ENCODE measurements around the gene WDR91. TPM values are rescaled to one million over a fixed set of nuclear protein-coding genes. Genes with fewer than 3 reads are reported as not detected.

WDR91 gene
- total RNA-seq, 1 donor from 2014 or later: 5.4 TPM

DNA sequence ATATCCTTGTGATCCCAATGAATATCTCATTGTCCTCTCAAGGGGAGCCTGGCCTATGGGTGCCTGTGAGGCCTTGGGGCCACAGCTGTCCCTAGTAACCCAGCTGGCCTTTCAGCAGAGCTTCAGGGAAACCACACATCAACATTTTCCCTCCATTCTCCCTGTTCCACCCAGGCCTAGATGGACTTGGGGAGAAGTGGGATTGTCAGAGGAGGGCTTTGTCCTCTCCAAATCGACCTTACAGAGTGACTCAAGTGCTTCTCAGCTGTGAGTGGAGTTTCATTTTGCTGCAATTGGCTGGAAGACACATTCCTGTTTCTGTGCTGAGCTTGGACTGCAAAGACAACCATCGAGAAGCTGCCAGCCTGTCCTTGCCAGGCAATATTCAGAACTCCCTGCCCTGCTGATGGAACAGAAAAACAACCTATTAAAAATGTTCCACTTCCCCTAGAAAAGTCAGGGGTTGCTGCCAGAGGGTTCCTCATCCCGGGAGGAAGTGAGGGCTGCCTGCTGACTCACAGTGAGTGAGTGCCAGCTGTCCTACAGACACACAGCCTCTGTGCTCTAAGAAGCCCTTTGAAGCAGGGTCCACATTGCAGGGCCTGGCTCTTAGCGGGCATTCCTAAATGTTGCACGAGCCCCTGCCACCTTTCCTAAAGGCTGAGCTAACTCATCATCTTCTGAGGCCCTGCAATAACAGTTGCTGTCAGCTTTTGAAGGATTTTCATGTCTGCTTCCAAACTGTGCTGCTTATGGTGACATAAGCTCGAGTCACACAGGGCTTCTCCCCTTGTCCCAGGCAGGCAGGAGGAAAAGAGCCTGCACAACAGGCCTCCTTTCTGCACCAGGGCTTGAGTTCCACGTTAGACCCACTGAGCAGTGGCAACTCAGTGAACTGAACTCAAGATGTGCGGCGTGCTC lies 42.8 kb upstream of the WDR91 start:
- H3K4me3 ChIP-seq: no peak overlapping the region
- H3K9me3 ChIP-seq (replicated peaks): no peaks in the 10 kb centered on the region
- DNase-seq: peak; percentile 51
- no peaks in the 10 kb centered on the region for H3K36me3 ChIP-seq
- H3K27me3 ChIP-seq (ENCODE audit: low read depth): no peaks in the 10 kb centered on the region
- peak overlapping the region; percentile 73 for H3K27ac ChIP-seq (replicated peaks)
- intact Hi-C loops (cut with micrococcal nuclease): no loop called here
- TF ChIP-seq, protein P1, sequence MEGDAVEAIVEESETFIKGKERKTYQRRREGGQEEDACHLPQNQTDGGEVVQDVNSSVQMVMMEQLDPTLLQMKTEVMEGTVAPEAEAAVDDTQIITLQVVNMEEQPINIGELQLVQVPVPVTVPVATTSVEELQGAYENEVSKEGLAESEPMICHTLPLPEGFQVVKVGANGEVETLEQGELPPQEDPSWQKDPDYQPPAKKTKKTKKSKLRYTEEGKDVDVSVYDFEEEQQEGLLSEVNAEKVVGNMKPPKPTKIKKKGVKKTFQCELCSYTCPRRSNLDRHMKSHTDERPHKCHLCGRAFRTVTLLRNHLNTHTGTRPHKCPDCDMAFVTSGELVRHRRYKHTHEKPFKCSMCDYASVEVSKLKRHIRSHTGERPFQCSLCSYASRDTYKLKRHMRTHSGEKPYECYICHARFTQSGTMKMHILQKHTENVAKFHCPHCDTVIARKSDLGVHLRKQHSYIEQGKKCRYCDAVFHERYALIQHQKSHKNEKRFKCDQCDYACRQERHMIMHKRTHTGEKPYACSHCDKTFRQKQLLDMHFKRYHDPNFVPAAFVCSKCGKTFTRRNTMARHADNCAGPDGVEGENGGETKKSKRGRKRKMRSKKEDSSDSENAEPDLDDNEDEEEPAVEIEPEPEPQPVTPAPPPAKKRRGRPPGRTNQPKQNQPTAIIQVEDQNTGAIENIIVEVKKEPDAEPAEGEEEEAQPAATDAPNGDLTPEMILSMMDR (IDR thresholded peaks at IDR 0.05; ENCODE audit: borderline replicate concordance): no peak
- H3K4me1 ChIP-seq: peaks cover 24% of the 10 kb centered on the region

DNA sequence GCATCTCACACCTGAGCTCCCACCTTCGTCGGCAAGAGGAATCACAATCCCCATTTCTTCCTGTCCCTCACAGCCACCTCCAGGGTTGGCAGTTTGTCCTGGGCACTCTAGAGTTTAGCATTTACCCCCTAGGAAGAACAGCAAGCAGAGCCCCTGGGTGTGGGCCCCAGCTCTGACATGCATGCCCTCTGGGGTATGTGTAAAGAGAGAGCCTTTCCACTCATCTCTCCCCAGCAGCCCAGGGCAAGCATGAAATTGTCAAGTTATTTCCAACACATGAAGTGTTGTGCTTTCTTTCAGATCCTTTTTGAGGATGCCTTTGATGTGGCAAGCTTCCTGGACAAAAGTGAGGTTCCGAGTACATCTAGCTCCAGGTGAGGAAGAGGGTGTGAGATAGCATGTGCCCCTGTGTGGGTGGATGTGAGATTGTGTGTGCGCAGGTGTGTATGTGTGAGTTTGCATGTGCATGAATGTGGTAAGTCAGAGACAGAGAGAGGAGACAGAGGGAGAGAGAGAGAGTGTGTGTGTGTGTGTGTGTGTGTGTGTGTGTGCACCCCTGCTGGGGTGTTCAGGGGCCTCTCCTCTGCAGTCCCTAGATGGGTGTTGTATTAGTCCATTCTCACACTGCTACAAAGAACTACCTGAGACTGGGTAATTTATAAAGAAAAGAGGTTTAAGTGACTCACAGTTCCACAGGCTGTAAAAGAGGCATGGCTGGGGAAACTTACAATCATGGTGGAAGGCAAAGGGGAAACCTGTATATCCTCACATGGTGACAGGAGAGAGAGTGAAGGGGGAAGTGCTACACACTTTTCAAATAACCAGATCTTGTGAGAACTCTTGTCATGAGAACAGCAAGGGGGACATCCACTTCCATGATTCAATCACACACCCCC lies 40.4 kb upstream of the WDR91 start:
- Histone ChIP-seq H3K36me3 (no peaks in the 10 kb centered on the region), H3K27ac (replicated peaks) (no peak overlapping the region), H3K27me3 (ENCODE audit: low read depth) (no peaks in the 10 kb centered on the region), H3K9me3 (replicated peaks) (no peaks in the 10 kb centered on the region), H3K4me3 (no peak overlapping the region), H3K4me1 (peaks cover 24% of the 10 kb centered on the region)
- intact Hi-C loops (cut with micrococcal nuclease): no loop called here
- TF ChIP-seq, protein P1 (IDR thresholded peaks at IDR 0.05; ENCODE audit: borderline replicate concordance): no peak
- no peak for DNase-seq

DNA sequence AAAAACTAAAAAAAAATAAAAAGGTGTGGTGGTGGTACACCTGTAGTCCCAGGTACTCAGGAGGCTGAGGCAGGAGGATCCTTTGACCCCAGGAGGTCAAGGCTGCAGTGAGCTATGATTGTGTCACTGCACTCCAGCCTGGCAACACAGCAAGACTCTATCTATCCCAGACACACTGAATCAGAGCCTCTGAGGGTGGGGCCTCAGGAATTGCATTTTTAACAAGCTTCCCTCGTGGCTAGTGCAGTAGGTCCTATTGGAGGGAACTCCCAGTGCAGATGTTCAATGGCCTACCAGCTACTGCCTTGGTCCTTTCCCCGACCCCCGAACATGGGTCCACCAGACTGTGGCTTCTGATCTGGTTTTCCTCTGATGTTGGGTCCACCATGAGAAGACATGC lies 37.2 kb upstream of the WDR91 start:
- Histone ChIP-seq H3K27ac (replicated peaks) (no peak overlapping the region), H3K4me3 (no peak overlapping the region), H3K36me3 (no peaks in the 10 kb centered on the region), H3K27me3 (ENCODE audit: low read depth) (no peaks in the 10 kb centered on the region), H3K9me3 (replicated peaks) (no peaks in the 10 kb centered on the region), H3K4me1 (peaks cover 5% of the 10 kb centered on the region)
- TF ChIP-seq, protein P1 (IDR thresholded peaks at IDR 0.05; ENCODE audit: borderline replicate concordance): no peak
- intact Hi-C loops (cut with micrococcal nuclease): no loop called here
- no peak for DNase-seq

DNA sequence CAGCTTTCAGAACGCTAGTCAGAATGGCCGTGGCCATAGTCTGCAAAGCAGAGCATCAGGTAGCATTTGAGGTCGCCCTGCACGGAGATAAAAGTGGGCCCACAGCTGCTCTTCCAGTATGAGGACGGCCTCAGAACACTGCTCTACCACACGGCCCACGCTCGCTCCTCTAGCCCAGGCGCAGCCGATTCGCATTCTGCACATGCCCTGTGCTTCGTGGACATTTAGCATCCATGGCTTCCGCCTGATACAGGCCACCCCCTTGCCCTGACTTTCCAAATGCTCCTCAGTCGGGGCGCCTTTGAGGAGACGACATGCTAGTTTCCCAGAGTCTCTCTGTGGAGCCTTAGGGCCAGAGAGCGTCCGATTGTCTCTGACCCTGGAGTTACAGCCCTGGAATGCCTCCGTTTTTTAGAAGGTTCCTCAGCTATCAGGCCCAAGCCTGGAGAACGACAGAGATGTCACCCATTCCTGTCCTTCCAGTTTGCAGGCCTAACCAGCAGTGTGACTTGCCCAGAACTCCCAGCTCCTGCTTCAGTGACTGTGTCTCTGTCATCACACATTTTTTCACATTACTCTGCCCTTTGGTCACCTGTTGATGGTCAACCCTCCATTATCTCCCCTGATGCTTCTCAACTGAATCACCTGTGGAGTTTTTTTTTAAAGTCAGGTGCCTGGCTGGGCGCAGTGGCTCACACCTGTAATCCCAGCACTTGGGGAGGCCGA lies 36.6 kb upstream of the WDR91 start:
- no peaks in the 10 kb centered on the region for H3K4me1 ChIP-seq
- DNase-seq: no peak
- no peaks in the 10 kb centered on the region for H3K27me3 ChIP-seq (ENCODE audit: low read depth)
- H3K4me3 ChIP-seq: no peak overlapping the region
- H3K36me3 ChIP-seq: no peaks in the 10 kb centered on the region
- no peaks in the 10 kb centered on the region for H3K9me3 ChIP-seq (replicated peaks)
- TF ChIP-seq, protein P1 (IDR thresholded peaks at IDR 0.05; ENCODE audit: borderline replicate concordance): no peak
- H3K27ac ChIP-seq (replicated peaks): no peak overlapping the region
- intact Hi-C loops (cut with micrococcal nuclease): no loop called here

DNA sequence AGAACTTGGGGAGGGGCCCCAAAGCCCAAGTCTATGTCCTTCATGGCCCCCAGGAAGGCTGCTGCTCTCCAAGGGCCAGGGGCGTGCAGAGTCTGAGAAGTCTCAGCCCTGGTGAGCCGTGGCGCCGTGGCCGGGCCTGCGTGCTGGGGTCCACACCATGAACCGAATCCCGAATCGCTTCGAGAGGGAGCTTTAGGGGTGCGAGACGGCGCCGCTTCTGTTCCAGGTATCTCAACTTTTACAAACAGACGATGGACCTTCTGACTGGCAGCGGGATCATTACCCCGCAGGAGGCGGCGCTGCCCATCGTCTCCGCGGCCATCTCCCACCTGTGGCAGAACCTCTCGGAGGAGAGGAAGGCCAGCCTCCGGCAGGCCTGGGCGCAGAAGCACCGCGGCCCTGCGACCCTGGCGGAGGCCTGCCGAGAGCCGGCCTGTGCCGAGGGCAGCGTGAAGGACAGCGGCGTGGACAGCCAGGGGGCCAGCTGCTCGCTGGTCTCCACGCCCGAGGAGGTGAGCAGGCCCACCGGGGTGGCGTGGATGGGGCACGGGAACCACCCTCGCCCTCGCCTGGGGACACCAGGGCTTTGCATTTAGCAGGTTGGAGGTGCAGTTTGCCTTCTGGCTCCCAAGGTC lies 35.0 kb upstream of the WDR91 start:
- TF ChIP-seq, protein P1 (IDR thresholded peaks at IDR 0.05; ENCODE audit: borderline replicate concordance): no peak
- DNase-seq: no peak

More for the DNA sequence above, 35.0 kb upstream of the WDR91 start:
- intact Hi-C loops (cut with micrococcal nuclease): no loop called here
- Histone ChIP-seq H3K9me3 (replicated peaks) (no peaks in the 10 kb centered on the region), H3K4me1 (no peaks in the 10 kb centered on the region), H3K27me3 (ENCODE audit: low read depth) (no peaks in the 10 kb centered on the region), H3K27ac (replicated peaks) (no peak overlapping the region), H3K4me3 (no peak overlapping the region), H3K36me3 (no peaks in the 10 kb centered on the region)
